Calu3 (cell line): ENCODE results near the gene RAPGEF1. TPM values are rescaled to one million over a fixed set of nuclear protein-coding genes. Genes with fewer than 3 reads are reported as not detected.

Experiments
- BruUV-seq: library from RNA; stranded (reverse); fragments of 400-500 nt; replicated peaks from 2 replicates; lab custom pipeline; 2021; lab: Mats Ljungman, UMichigan
- CTCF ChIA-PET: fragments of 300-600 bp; sonication (Branson Sonifier 250); formaldehyde crosslinking; loops from one replicate; lab custom pipeline; 2022; ENCODE audit warnings: antibody characterized with exemption; lab: Charles Lee
- DNase-seq: peaks from one replicate; pipeline ENCODE4 v3.0.0; 2022
- H3K27ac Mint-ChIP-seq: one replicate; pipeline ENCODE4 v1.8.0; 2022; ENCODE audit warnings: mixed read lengths; ENCODE audit not compliant: unreplicated experiment
- H3K27me3 Mint-ChIP-seq: one replicate; pipeline ENCODE4 v1.8.0; 2022; ENCODE audit warnings: mixed read lengths; ENCODE audit not compliant: unreplicated experiment
- H3K36me3 Mint-ChIP-seq: one replicate; pipeline ENCODE4 v1.8.0; 2022; ENCODE audit warnings: mild to moderate bottlenecking, moderate library complexity, mixed read lengths; ENCODE audit not compliant: insufficient read depth, unreplicated experiment
- H3K4me1 Mint-ChIP-seq: one replicate; pipeline ENCODE4 v1.8.0; 2022; ENCODE audit warnings: mild to moderate bottlenecking, low read depth, mixed read lengths; ENCODE audit not compliant: unreplicated experiment
- H3K4me3 Mint-ChIP-seq: one replicate; pipeline ENCODE4 v1.8.0; 2022; ENCODE audit warnings: mild to moderate bottlenecking, low read depth, moderate library complexity, mixed read lengths; ENCODE audit not compliant: unreplicated experiment
- H3K9me3 Mint-ChIP-seq: one replicate; pipeline ENCODE4 v1.8.0; 2022; ENCODE audit warnings: low read depth, mixed read lengths; ENCODE audit not compliant: unreplicated experiment
- CTCF ChIP-seq: fragments of 200-600 bp; IDR thresholded peaks from one replicate; pipeline ENCODE4 v1.8.0; 2022; ENCODE audit warnings: antibody characterized with exemption; ENCODE audit not compliant: unreplicated experiment
- intact Hi-C: fragments of 100-400 bp; cut with micrococcal nuclease; formaldehyde crosslinking; loops from one replicate; pipeline ENCODE4 v1.10.0; 2022; ENCODE audit not compliant: unreplicated experiment
- total RNA-seq: library from RNA; stranded (reverse); gene quantifications from 2 replicates; pipeline ENCODE4 v1.2.3, GENCODE V29; 2022

Gene RAPGEF1
- total RNA-seq, 1 experiment from 2014 or later = 32.5 TPM

- Mint-ChIP-seq H3K27me3 (no peaks in the 10 kb centered on the region), H3K27ac (no peak overlapping the region), H3K4me1 (no peaks in the 10 kb centered on the region), H3K9me3 (no peaks in the 10 kb centered on the region), H3K36me3 (peaks cover 5% of the 10 kb centered on the region), H3K4me3 (no peak overlapping the region)
- intact Hi-C loops = no loop called here
- no peak for TF ChIP-seq CTCF
- CTCF ChIA-PET = no interaction called here
- no peak for DNase-seq
- BruUV-seq = no TSS peak
These were observed 144.8 kb downstream of the RAPGEF1 start for GRCh38 chr9:131594906-131595665.

DNA sequence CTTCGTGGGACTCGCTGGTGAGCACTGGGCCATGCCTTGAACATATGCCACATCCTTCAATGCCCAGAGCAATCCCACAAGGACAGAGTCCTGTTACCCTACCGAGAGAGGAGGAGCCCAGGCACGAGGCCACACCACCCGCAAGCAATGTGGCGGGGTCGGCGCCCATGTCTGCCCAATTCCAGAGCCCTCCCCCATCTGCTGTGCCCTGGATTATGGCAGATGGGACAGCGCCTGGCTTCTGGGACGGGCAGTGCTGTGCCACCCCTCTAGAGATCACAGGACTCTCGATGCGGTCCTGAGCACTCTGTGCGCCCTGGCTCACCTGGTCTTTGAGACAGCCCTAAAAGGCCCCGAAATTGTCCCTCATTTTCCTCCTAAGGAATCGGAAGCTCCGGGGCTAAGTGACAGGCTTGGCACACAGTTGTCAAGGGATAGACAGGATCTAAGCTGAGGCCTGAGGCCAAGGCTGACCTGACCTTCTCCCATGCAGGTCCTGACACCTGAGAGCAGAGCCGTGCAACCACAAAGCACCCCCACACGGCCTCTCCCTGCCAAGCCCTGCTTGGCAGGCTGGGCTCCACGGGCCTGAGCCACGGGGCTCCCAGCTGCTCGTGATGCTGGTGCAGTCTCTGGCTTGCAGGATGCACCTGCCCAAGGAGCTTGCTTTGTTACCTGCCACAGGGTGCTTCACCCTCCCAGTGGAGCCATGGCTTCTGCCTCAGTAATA, 145.8 kb downstream of the RAPGEF1 start:
- no TSS peak for BruUV-seq
- no peaks in the 10 kb centered on the region for H3K9me3 Mint-ChIP-seq
- no peak overlapping the region for H3K4me3 Mint-ChIP-seq
- H3K36me3 Mint-ChIP-seq = peaks cover 5% of the 10 kb centered on the region
- no peak for DNase-seq
- CTCF ChIA-PET = no interaction called here
- TF ChIP-seq CTCF = no peak
- intact Hi-C loops = no loop called here
- no peaks in the 10 kb centered on the region for H3K27me3 Mint-ChIP-seq
- H3K4me1 Mint-ChIP-seq = no peaks in the 10 kb centered on the region
- H3K27ac Mint-ChIP-seq = no peak overlapping the region

DNA sequence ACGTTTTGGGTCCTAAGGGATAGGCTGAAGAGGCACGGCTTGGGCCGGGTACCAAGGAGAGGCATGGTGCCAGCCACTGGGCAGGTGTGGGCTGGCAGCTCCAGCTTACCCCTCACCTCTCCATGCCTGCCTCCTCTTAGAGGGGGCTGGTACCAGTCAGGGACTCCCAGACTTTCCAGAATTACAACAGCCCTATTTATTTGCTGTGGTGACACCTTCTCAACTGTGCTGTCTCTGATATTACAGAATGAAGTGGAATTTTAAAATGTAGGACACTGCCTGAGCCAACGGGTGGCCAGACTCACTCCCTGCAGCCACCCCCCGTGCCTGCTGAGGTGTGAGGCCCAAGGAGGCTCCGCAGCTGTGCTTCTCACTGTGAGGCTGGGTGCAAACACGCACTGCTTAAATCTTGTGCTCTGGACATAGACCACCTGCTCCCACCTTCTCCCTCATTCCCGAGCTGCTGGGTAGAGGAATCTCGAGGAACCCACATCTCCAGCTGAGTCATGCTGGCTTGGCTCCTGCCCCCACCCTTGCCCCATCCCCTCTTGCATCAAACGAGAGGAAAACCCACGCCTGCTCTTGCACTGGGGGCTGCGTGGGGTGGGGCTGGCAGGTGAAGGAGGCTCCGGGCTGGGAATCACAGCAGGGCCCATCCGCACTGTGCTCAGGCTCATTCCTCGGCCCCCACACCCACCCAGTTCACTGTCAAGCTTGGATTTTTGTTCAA, 146.6 kb downstream of the RAPGEF1 start:
- TF ChIP-seq CTCF = no peak
- Mint-ChIP-seq H3K9me3 (no peaks in the 10 kb centered on the region), H3K4me3 (no peak overlapping the region), H3K27me3 (no peaks in the 10 kb centered on the region), H3K36me3 (peaks cover 5% of the 10 kb centered on the region), H3K4me1 (no peaks in the 10 kb centered on the region), H3K27ac (no peak overlapping the region)
- BruUV-seq = no TSS peak
- CTCF ChIA-PET = no interaction called here
- intact Hi-C loops = no loop called here
- no peak for DNase-seq

DNA sequence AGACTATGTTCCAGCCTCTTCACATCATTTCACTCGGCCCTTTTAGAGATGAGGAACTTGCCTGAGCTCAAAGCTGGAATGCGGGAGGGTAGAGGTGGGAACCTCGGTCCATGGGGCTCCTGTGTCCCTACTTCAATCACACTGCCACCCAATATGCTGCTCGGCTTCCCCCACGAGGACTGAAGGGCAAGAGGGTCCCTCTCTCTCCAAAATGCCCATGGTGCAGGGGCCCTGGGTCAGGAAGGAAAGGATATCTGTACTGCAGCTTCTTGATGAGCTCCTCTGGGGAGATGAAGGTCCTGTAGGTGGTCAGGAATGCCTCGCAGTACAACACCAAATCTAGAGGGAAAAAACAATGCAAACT, 148.0 kb downstream of the RAPGEF1 start:
- Mint-ChIP-seq H3K36me3 (peaks cover 5% of the 10 kb centered on the region), H3K27ac (no peak overlapping the region), H3K27me3 (no peaks in the 10 kb centered on the region), H3K4me3 (no peak overlapping the region), H3K9me3 (no peaks in the 10 kb centered on the region), H3K4me1 (no peaks in the 10 kb centered on the region)
- no peak for TF ChIP-seq CTCF
- CTCF ChIA-PET = interaction anchor here (0.7 to 1.3 kb wide), 5 partner anchors 9 to 152 kb away, joined by 4 to 6 read pairs (median 4); no protein-coding TSS in a partner anchor
- intact Hi-C loops = loop anchor here (1.0 kb wide), 1 partner anchor 155 kb away; no protein-coding TSS in a partner anchor
- BruUV-seq = no TSS peak
- no peak for DNase-seq
